HepG2 (cell line): Measurements from ENCODE around the gene LAMC1. TPM values are rescaled to one million over a fixed set of nuclear protein-coding genes. Genes with fewer than 3 reads are reported as not detected.

Experiments
- ATAC-seq: fragments of 200-7000 bp; cut with Tn5 transposase; 3 replicates; pipeline ENCODE4 v1.9.1; 2020; ENCODE audit warnings: mild to moderate bottlenecking, moderate library complexity
- BruUV-seq: library from RNA; stranded (reverse); fragments of 400-500 nt; replicated peaks from 2 replicates; lab custom pipeline; 2021; lab: Mats Ljungman, UMichigan
- CTCF ChIA-PET: fragments of 300-600 bp; formaldehyde crosslinking; extraction: SDS; loops from one replicate; lab custom pipeline; 2021; ENCODE audit warnings: low total read pairs, inconsistent platforms, low intra/inter-chr PET ratio; lab: Yijun Ruan, JAX
- POLR2A ChIA-PET: fragments of 350-600 bp; sonication (Branson Sonifier 250); formaldehyde crosslinking; loops from one replicate; lab custom pipeline; 2020; ENCODE audit warnings: antibody characterized with exemption, inconsistent platforms; lab: Yijun Ruan, JAX
- DNase-seq: peaks from one replicate; pipeline ENCODE4 v3.0.0-alpha.2; 2015; ENCODE audit warnings: low spot score
- FAIRE-seq: peaks from 3 replicates; lab custom pipeline; 2011; peaks lifted over from hg19 to GRCh38; lab: Jason Lieb, UNC
- H2AFZ ChIP-seq: one replicate; pipeline ENCODE4 v1.6.1; 2011; ENCODE audit warnings: low read length, inconsistent platforms
- H3K27ac ChIP-seq: fragments of 300-600 bp; 3 replicates; pipeline ENCODE4 v1.8.0; 2011; ENCODE audit warnings: mixed run types, mild to moderate bottlenecking, mixed read lengths, low read length, inconsistent platforms; ENCODE audit not compliant: insufficient read depth; ENCODE audit errors: extremely low read length
- H3K27me3 ChIP-seq, 2 experiments: fragments of 200-600 bp in 1 of 2; 2 replicates in 1 of 2; 3 replicates in 1 of 2; pipeline versions ENCODE4 v1.6.0 to v1.8.0; 2011; ENCODE audit warnings: low read length in 2 of 2, mild to moderate bottlenecking in 2 of 2, moderate library complexity in 2 of 2, inconsistent platforms in 1 of 2; ENCODE audit not compliant: insufficient read depth in 2 of 2, control insufficient read depth in 1 of 2
- H3K36me3 ChIP-seq, 2 experiments: fragments of 200-600 bp in 1 of 2; replicated peaks in 1 of 2; 2 replicates in 1 of 2; 3 replicates in 1 of 2; pipeline versions ENCODE4 v1.5.1 to v1.8.0; 2011; ENCODE audit warnings: low read length in 2 of 2, inconsistent platforms in 1 of 2; ENCODE audit not compliant: insufficient read depth in 2 of 2, control insufficient read depth in 1 of 2
- H3K4me1 ChIP-seq: 2 replicates; pipeline ENCODE4 v1.5.1; 2012; ENCODE audit warnings: low read length, inconsistent platforms; ENCODE audit not compliant: insufficient read depth
- H3K4me2 ChIP-seq: 2 replicates; pipeline ENCODE4 v1.6.0; 2011; ENCODE audit warnings: low read depth, low read length, inconsistent platforms
- H3K4me3 ChIP-seq, 3 experiments: fragments of 200-600 bp in 1 of 3; sonication (generic), shearing (Covaris generic) in 1 of 3; replicated peaks in 1 of 3; 2 replicates each; pipeline ENCODE4 v1.5.1; 2011 to 2016; ENCODE audit warnings: low read length in 3 of 3, inconsistent platforms in 2 of 3, low read depth in 2 of 3, mild to moderate bottlenecking in 2 of 3, control low read depth in 1 of 3, mixed read lengths in 1 of 3; ENCODE audit not compliant: insufficient read depth in 1 of 3
- H3K79me2 ChIP-seq: one replicate; pipeline ENCODE4 v1.6.1; 2011; ENCODE audit warnings: low read length, inconsistent platforms; ENCODE audit not compliant: insufficient read depth
- H3K9ac ChIP-seq: 2 replicates; pipeline ENCODE4 v1.6.0; 2011; ENCODE audit warnings: mild to moderate bottlenecking, low read depth, low read length, inconsistent platforms; ENCODE audit not compliant: insufficient read depth
- H3K9me3 ChIP-seq: 2 replicates; pipeline ENCODE4 v1.5.1; 2012; ENCODE audit warnings: mild to moderate bottlenecking, low read length
- H4K20me1 ChIP-seq: 2 replicates; pipeline ENCODE4 v1.6.0; 2011; ENCODE audit warnings: inconsistent platforms, mild to moderate bottlenecking, low read length, moderate library complexity; ENCODE audit not compliant: insufficient read depth
- BRF2 ChIP-seq: sonication (generic); formaldehyde crosslinking; IDR thresholded peaks from 2 replicates; pipeline ENCODE4 v1.8.1; 2022; ENCODE audit warnings: mild to moderate bottlenecking, missing genetic modification reagents
- CENPT ChIP-seq: sonication (generic); formaldehyde crosslinking; IDR thresholded peaks from 2 replicates; pipeline ENCODE4 v1.8.0; 2022; ENCODE audit warnings: low read depth, mild to moderate bottlenecking, moderate library complexity, missing genetic modification reagents
- EED ChIP-seq: sonication (generic); formaldehyde crosslinking; IDR thresholded peaks from 2 replicates; pipeline ENCODE4 v1.5.0; 2020; ENCODE audit warnings: mild to moderate bottlenecking, missing genetic modification reagents
- HNF4A ChIP-seq: sonication (generic); formaldehyde crosslinking; IDR thresholded peaks from 2 replicates; pipeline ENCODE4 v1.4.0; 2020; ENCODE audit warnings: missing genetic modification reagents
- HNF4G ChIP-seq, 2 experiments: sonication (generic) in 1 of 2; formaldehyde crosslinking in 1 of 2; IDR thresholded peaks; 2 replicates each; pipeline versions ENCODE4 v1.4.0 to v1.6.1; 2011 to 2020; ENCODE audit warnings: borderline replicate concordance in 2 of 2, low read depth in 2 of 2, mild to moderate bottlenecking in 2 of 2, low read length in 1 of 2, missing genetic modification reagents in 1 of 2, moderate library complexity in 1 of 2
- KLF11 ChIP-seq: IDR thresholded peaks from 2 replicates; pipeline ENCODE4 v1.6.1; 2016; ENCODE audit warnings: missing compliant biosample characterization
- NR2F6 ChIP-seq, 2 experiments: IDR thresholded peaks; 2 replicates each; pipeline ENCODE4 v1.6.1; 2016; ENCODE audit warnings: antibody characterized with exemption in 1 of 2, mild to moderate bottlenecking in 1 of 2
- ZNF687 ChIP-seq: sonication (generic); formaldehyde crosslinking; IDR thresholded peaks from 2 replicates; pipeline ENCODE4 v1.5.1; 2020; ENCODE audit warnings: mild to moderate bottlenecking, missing genetic modification reagents, moderate library complexity
- WGBS: methylation state at CpG from one replicate; pipeline ENCODE4 v1.1.6; 2017; ENCODE audit warnings: low lambda C conversion rate; 5-methylcytosine and 5-hydroxymethylcytosine counted together
- in situ Hi-C: cut with HindIII; loops from 2 replicates; pipeline ENCODE4 v1.10.0; 2017; ENCODE audit warnings: low pct_unique_long_range_greater_than_20kb; ENCODE audit not compliant: extremely low pct_ligation_motif_present
- intact Hi-C: fragments of 100-400 bp; cut with micrococcal nuclease; formaldehyde crosslinking; loops from one replicate; pipeline ENCODE4 v1.10.0; 2022; ENCODE audit not compliant: unreplicated experiment
- polyA plus RNA-seq, 8 experiments: library from polyadenylated mRNA; depleted of rRNA in 3 of 8; stranded (reverse) in 7 of 8; unstranded in 1 of 8; fragments of >200 nt; fragmentation: Illumina TruSeq in 4 of 8; extraction: Trizol in 4 of 8; gene quantifications; 2 replicates each; pipeline versions ENCODE4 v1.2.1 to v1.2.3, GENCODE V29; 2011 to 2016; ENCODE audit warnings: low read depth in 4 of 8, missing spikeins in 1 of 8, mixed read lengths in 1 of 8; ENCODE audit not compliant: insufficient read depth in 1 of 8
- total RNA-seq, 5 experiments: library from RNA; depleted of rRNA; stranded (reverse); fragments of >200 nt; fragmentation: Illumina TruSeq; extraction: Trizol; gene quantifications; 2 replicates each; pipeline ENCODE4 v1.2.3, GENCODE V29; 2016; ENCODE audit warnings: low read depth in 1 of 5
- TF ChIP-seq, protein P1 (sequence below): sonication (generic); formaldehyde crosslinking; IDR thresholded peaks from 2 replicates; pipeline ENCODE4 v1.5.0; 2020; ENCODE audit warnings: mild to moderate bottlenecking, low read depth, missing genetic modification reagents, borderline replicate concordance
- TF ChIP-seq, protein P2 (sequence below): IDR thresholded peaks from 2 replicates; pipeline ENCODE4 v1.6.1; 2018; ENCODE audit warnings: missing genetic modification reagents

LAMC1 gene
- total and polyA plus RNA-seq, 2 of the 13 experiments (the other 11 are each of a cell fraction or from before 2014, with no cell fraction given) = 58.5 to 137 TPM

- in situ Hi-C loops = no loop called here
- no TSS peak for BruUV-seq
- no peak overlapping the region for H3K4me3 ChIP-seq
- H4K20me1 ChIP-seq = no peaks in the 10 kb centered on the region
- TF ChIP-seq HNF4A (CRISPR knock-in tag) = 0 out of 2 replicates have a peak, but pooled peaks have one; percentile 29
- TF ChIP-seq ZNF687 (CRISPR knock-in tag) = no peak
- DNase-seq (no peak), ATAC-seq (no peak), FAIRE-seq (no peak)
- no peaks in the 10 kb centered on the region for H3K36me3 ChIP-seq
- WGBS = 58% methylated on average over 1 of the region's 1 CpG
- H3K9me3 ChIP-seq = no peaks in the 10 kb centered on the region
- intact Hi-C loops = no loop called here
- H2AFZ ChIP-seq = no peak overlapping the region
- ChIA-PET CTCF (no interaction called here), POLR2A (no interaction called here)
- H3K4me1 ChIP-seq = peaks cover 58% of the 10 kb centered on the region
- peaks cover 70% of the 10 kb centered on the region for H3K79me2 ChIP-seq
- no peak overlapping the region for H3K27ac ChIP-seq
- no peak overlapping the region for H3K9ac ChIP-seq
- H3K4me2 ChIP-seq = no peak overlapping the region
- no peaks in the 10 kb centered on the region for H3K27me3 ChIP-seq
These were observed 59.4 kb downstream of the LAMC1 start for GRCh38 chr1:183082650-183083049.

DNA sequence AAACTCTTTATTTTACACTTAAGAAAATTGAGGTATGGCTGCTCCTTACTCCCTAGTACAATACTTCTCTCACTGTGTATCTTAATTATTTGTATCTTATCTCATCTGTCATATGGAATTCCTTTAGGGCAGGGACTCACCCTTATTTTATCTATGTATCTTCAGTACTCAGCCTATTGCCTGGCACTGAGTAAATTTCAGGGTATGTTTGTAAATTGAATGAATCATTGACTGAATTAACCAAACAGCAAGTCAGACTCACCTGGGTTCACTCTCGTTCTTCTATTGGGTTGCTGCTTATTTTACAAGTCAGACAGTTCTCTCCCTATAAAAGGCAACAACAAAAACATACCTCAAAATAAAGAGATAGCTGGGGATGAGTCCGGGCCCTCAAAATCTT, 63.8 kb downstream of the LAMC1 start:
- Histone ChIP-seq H3K4me1 (peaks cover 80% of the 10 kb centered on the region), H3K27me3 (no peaks in the 10 kb centered on the region), H3K9me3 (no peaks in the 10 kb centered on the region), H3K4me2 (no peak overlapping the region), H3K36me3 (no peaks in the 10 kb centered on the region), H3K79me2 (peaks cover 72% of the 10 kb centered on the region), H4K20me1 (no peaks in the 10 kb centered on the region), H2AFZ (no peak overlapping the region), H3K9ac (no peak overlapping the region), H3K4me3 (no peak overlapping the region), H3K27ac (peak overlapping the region; percentile 30)
- DNase-seq = no peak
- intact Hi-C loops (loop anchor here (5.0 kb wide), 1 partner anchor 125 kb away; no protein-coding TSS in a partner anchor), in situ Hi-C loops (no loop called here)
- ChIA-PET POLR2A (no interaction called here), CTCF (no interaction called here)
- no peak for ATAC-seq
- BruUV-seq = no TSS peak
- 73% methylated on average over 2 of the region's 2 CpGs for WGBS
- no peak for FAIRE-seq
- TF ChIP-seq HNF4G (IDR thresholded peaks at IDR 0.05; ENCODE audit: borderline replicate concordance, low read depth, low read length) (no peak), HNF4G (CRISPR knock-in tag; IDR thresholded peaks at IDR 0.05; ENCODE audit: borderline replicate concordance, low read depth) (no peak), NR2F6 (IDR thresholded peaks at IDR 0.05) (no peak), NR2F6 (CRISPR knock-in tag; IDR thresholded peaks at IDR 0.05) (no peak), BRF2 (CRISPR knock-in tag) (no peak), KLF11 (CRISPR knock-in tag) (no peak), EED (CRISPR knock-in tag) (no peak), CENPT (CRISPR knock-in tag) (no peak)
- TF ChIP-seq, protein P1, sequence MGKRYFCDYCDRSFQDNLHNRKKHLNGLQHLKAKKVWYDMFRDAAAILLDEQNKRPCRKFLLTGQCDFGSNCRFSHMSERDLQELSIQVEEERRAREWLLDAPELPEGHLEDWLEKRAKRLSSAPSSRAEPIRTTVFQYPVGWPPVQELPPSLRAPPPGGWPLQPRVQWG (CRISPR knock-in tag) = no peak
- TF ChIP-seq, protein P2, sequence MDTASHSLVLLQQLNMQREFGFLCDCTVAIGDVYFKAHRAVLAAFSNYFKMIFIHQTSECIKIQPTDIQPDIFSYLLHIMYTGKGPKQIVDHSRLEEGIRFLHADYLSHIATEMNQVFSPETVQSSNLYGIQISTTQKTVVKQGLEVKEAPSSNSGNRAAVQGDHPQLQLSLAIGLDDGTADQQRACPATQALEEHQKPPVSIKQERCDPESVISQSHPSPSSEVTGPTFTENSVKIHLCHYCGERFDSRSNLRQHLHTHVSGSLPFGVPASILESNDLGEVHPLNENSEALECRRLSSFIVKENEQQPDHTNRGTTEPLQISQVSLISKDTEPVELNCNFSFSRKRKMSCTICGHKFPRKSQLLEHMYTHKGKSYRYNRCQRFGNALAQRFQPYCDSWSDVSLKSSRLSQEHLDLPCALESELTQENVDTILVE (CRISPR knock-in tag) = no peak
